ENCODE data around the gene KLRB1.

The KLRB1 gene

GRCh38 chr12:9607716-9608115 is at the start of gene KLRB1:
KLRB1 (minus strand) TSS chr12:9607916; CDS start chr12:9607839, 77 bp downstream.
- TF ChIP-seq, protein P1, sequence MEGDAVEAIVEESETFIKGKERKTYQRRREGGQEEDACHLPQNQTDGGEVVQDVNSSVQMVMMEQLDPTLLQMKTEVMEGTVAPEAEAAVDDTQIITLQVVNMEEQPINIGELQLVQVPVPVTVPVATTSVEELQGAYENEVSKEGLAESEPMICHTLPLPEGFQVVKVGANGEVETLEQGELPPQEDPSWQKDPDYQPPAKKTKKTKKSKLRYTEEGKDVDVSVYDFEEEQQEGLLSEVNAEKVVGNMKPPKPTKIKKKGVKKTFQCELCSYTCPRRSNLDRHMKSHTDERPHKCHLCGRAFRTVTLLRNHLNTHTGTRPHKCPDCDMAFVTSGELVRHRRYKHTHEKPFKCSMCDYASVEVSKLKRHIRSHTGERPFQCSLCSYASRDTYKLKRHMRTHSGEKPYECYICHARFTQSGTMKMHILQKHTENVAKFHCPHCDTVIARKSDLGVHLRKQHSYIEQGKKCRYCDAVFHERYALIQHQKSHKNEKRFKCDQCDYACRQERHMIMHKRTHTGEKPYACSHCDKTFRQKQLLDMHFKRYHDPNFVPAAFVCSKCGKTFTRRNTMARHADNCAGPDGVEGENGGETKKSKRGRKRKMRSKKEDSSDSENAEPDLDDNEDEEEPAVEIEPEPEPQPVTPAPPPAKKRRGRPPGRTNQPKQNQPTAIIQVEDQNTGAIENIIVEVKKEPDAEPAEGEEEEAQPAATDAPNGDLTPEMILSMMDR (IDR thresholded peaks at IDR 0.05; ENCODE audit: unreplicated experiment in 3 of 3), result no peak
- Mint-ChIP-seq H3K4me1 (no peaks in the 10 kb centered on the region), H3K27ac (peak within 1 kb of the TSS in 1 of 3 experiments; percentile 38), H3K4me3 (peak within 1 kb of the TSS in 1 of 3 experiments; percentile 12), H3K9me3 (peaks cover 17% of the 10 kb centered on the region), H3K27me3 (ENCODE audit: low read depth) (no peaks in the 10 kb centered on the region), H3K36me3 (ENCODE audit: low read depth) (peaks cover 13% of the 10 kb centered on the region)

DNA sequence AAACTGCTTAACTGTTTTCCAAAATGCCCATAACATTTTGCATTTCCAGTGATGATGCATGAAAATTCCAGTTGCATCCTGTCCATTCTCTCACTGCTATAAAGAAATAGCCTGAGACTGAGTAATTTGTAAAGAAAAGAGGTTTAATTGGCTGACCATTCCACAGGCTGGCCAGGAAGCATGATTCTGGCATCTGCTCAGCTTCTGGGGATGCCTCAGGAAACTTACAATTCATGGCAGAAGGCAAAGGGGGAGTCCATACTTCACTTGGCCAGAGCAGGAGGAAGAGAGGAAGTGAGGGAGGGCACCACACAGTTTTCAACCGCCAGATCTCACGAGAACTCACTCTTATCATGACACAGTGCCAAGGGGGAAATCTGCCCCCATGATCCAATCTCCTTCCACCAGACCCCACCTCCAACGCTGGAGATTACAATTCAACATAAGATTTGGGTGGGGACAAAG is 43.6 kb upstream of the KLRB1 start:
- Mint-ChIP-seq H3K27ac (peak overlapping the region; percentile 38 to 99 (median 84)), H3K9me3 (no peaks in the 10 kb centered on the region), H3K36me3 (ENCODE audit: low read depth) (peaks cover 39% of the 10 kb centered on the region), H3K4me3 (peak overlapping the region; percentile 41 to 75 (median 72)), H3K4me1 (peaks cover 53% of the 10 kb centered on the region), H3K27me3 (ENCODE audit: low read depth) (no peaks in the 10 kb centered on the region)
- TF ChIP-seq, protein P1 (IDR thresholded peaks at IDR 0.05; ENCODE audit: unreplicated experiment in 3 of 3), result no peak

GRCh38 chr12:9650151-9650576 is 42.4 kb upstream of the KLRB1 start:
- Mint-ChIP-seq H3K27ac (peak overlapping the region; percentile 99 to 100 (median 99)), H3K4me3 (peak overlapping the region; percentile 85 to 98 (median 94)), H3K4me1 (peaks cover 53% of the 10 kb centered on the region), H3K36me3 (ENCODE audit: low read depth) (peaks cover 30% of the 10 kb centered on the region), H3K27me3 (ENCODE audit: low read depth) (no peaks in the 10 kb centered on the region), H3K9me3 (peaks cover 2% of the 10 kb centered on the region)
- TF ChIP-seq, protein P1 (IDR thresholded peaks at IDR 0.05; ENCODE audit: unreplicated experiment in 3 of 3), result no peak

DNA sequence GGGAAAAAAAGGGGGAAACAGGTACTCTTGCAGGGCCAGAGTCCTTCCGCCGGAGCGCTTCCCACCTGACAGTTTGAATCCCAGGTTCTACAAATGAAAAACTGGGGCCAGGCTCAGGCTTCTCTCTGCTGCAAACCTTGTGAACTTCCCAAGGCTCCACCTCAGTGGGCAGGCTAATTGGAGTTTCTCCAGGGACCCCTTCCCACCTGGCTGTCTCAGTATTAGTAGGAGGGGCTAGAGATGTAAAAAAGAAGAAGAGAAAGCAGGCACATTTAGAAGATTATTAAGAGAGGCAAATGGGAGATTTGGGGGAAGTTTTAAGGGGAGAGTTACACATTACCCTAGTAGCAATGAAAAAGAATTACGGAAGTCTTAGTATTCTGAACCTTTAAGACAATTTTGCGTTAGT is 41.8 kb upstream of the KLRB1 start:
- Mint-ChIP-seq H3K4me1 (peaks cover 53% of the 10 kb centered on the region), H3K36me3 (ENCODE audit: low read depth) (peaks cover 26% of the 10 kb centered on the region)
- TF ChIP-seq, protein P1 (IDR thresholded peaks at IDR 0.05; ENCODE audit: unreplicated experiment in 3 of 3), result no peak

DNA sequence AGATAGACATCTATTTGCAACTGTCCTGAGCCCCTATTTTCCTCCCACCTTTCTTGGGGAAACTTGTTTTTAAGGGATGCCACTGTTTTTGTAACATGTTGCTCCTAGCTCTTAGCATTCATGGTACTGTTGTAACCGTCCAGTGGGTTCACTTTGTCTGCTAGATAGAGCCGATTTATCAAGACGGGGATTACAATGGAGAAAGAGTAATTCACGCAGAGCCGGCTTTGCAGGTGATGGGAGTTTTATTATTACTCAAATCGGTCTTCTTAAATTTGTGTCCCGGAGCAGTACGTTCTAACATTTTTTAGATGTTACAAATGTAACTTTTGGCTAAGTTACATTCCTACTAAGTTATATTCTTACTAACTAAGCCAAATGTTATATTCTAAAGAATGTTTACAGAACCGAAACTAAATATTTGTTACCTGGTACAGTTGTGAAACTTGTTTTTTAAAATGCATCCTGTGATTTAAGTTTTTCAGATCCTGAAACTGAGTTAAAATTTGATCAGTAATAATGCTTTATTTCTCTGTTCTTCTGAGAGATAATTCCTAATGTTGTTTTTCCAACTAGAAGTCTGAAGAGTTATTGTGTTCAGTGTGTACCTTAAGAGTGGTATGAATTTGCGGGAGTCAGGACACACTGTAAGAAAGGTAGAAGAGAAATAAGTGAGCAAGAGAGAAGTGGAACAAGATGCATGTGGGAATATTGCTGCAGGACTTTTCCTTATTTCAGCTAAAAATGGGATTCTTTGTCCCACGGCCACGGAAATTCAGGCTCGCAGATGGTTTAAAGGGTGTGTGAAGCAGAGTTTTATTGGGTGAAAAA is 41.2 kb upstream of the KLRB1 start:
- Mint-ChIP-seq H3K27me3 (ENCODE audit: low read depth) (no peaks in the 10 kb centered on the region), H3K27ac (peak overlapping the region; percentile 99 to 100 (median 99)), H3K4me3 (peak overlapping the region; percentile 85 to 98 (median 94)), H3K4me1 (peaks cover 53% of the 10 kb centered on the region), H3K36me3 (ENCODE audit: low read depth) (peaks cover 22% of the 10 kb centered on the region), H3K9me3 (peaks cover 2% of the 10 kb centered on the region)
- TF ChIP-seq, protein P1 (IDR thresholded peaks at IDR 0.05; ENCODE audit: unreplicated experiment in 3 of 3), result no peak

More for the DNA sequence above, 41.8 kb upstream of the KLRB1 start:
- no peaks in the 10 kb centered on the region for H3K27me3 Mint-ChIP-seq (ENCODE audit: low read depth)
- peak overlapping the region; percentile 85 to 98 (median 94) for H3K4me3 Mint-ChIP-seq
- H3K9me3 Mint-ChIP-seq, result peaks cover 2% of the 10 kb centered on the region
- H3K27ac Mint-ChIP-seq, result peak overlapping the region; percentile 99 to 100 (median 99)
